Right renal pelvis (tissue), 4 donors: Measurements from ENCODE around the gene GARIN3. TPM values are rescaled to one million over a fixed set of nuclear protein-coding genes. Genes with fewer than 3 reads are reported as not detected.
A peak's percentile ranks its signal among the peaks of the same experiment; 100 is the strongest.
"Not testable (repeated sequence)": the region's sequence is repeated elsewhere in the genome, so short reads cannot be mapped to it uniquely, and the experiment has no call there.

ENCODE experiments used
- DNase-seq, 4 donors: peaks; one replicate each; pipeline ENCODE4 v3.0.0-alpha.2; 2013; ENCODE audit warnings: low read depth in 4 of 4, low spot score in 3 of 4, missing footprints in 1 of 4
- polyA plus RNA-seq, 4 donors: library from polyadenylated mRNA; unstranded; fragments of 120-200 nt; gene quantifications; one replicate each; pipeline ENCODE4 v1.2.1, GENCODE V29; 2013; ENCODE audit not compliant: insufficient read length in 4 of 4

The GARIN3 gene
- not detected for polyA plus RNA-seq

DNA sequence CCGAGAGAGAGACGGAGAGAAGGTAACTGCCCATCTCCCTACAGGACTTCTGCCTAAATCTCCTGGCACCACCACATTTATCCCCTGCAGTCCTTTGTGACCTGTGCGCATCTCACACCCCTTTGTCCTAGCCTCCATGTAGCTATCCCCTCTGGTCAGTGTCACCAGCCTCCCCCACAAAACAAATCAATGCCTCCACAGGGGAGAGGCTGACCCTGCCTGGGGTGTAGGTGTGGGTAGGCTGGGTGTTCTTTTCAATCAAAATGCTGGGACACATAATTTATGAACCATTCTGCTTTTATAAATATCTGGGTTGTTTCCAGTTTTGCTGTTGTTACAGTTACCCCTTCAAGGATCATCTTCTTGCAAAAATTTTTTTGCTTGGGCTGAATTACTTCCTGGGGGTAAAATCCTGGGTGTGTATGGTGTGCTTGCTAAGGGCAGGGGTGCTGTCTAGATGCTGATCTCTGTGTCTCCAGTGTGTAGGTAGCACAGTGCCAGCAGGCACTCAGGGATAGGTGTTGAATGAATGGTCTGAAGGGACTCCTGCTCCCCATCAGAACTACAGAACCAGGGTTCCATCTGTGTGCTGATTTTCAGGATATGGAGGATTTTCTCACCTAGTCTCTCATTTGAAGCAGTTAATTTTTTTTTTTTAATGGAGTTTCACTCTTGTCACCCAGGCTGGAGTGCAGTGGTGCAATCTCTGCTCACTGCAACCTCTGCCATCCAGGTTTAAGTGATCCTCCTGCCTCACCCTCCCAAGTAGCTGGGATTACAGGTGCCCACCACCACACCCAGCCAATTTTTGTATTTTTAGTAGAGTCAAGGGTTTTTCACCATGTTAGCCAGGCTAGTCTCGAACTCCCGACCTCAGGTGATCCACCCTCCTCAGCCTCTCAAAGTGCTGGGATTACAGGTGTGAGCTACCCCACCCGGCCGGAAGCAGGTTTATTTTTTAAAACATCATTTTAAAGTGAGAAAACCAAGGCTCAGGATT is at the start of gene GARIN3:
GARIN3 (minus strand) TSS at position 51 of the 1,000 bp plus-strand sequence. CDS start 96 bp downstream, outside the sequence.
- no peak for DNase-seq

GRCh38 chr5:157215514-157216167 is 49.6 kb upstream of the GARIN3 start:
- no peak for DNase-seq

- peak in 1 of 4 donors; percentile 4 for DNase-seq
These were observed 48.9 kb upstream of the GARIN3 start for GRCh38 chr5:157214861-157215513.

DNA sequence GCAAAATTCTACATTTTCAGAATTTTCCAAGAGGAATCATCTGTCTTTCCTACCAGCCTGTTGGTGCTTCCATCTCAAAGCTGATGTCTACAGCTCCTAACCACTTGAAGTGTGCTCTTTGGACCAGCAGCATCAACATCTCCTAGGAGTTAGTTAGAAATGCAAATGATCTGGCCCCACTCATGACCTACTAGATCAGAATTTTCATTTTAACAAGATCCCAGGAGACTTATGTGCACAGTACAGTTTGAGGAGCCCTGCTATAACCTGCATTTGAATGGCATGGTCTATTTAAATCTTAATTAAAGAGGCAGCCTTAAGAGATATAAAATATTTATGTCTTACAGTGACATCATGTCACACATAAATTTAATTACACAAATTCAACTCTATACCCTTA is 48.4 kb upstream of the GARIN3 start:
- no peak for DNase-seq

DNA sequence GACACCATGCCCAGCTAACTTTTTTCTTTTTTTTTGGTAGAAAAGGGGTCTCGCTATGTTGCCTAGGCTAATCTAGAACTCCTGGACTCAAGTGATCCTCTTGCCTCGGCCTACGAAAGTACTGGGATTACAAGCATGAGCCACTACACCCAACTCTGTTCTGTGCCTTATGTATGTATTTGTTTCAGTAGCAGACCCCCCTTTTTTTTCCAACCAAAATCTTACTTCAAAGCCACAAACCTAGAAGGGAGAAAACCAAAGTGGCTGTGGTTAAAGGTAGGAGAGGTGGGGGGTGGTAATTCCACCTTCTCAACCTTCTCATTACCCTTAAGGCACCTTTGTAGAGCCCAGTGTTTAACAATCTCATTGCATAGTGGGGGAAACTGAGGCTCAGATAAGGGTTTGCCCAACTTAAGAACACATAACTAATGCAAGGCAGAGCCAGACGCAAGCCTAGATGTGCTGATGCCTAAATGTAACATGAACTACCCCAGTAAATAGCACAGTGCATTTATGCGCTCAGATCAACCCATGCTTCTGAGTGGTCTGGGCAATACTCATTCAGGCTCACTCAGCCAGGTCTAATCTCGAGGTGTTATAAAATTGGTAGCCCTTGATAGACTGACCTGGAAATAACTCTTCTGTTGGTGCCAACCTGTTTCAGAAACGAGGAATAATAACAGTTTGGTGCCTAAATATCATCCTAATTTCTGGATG is 47.6 kb upstream of the GARIN3 start:
- DNase-seq, result no peak

DNA sequence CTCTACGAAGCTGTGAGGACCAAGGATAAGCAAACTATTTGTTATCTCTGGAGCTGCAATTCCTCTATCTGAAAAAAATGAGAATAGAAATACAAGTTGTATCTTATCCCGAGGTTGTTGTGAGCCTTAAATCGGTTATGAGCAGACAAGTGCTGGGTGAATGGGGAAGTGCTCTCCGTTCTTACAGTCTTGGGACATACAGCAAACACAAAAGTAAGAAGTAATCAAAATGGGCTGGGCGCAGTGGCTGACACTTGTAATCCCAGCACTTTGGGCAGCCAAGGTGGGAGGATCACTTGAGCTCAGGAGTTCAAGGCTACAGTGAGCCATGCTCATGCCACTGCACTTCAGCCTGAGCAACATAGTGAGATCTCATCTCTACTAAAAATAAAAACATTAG is 46.2 kb upstream of the GARIN3 start:
- DNase-seq, result no peak

GRCh38 chr5:157210652-157211051 is 44.6 kb upstream of the GARIN3 start:
- not testable (repeated sequence) for DNase-seq

DNA sequence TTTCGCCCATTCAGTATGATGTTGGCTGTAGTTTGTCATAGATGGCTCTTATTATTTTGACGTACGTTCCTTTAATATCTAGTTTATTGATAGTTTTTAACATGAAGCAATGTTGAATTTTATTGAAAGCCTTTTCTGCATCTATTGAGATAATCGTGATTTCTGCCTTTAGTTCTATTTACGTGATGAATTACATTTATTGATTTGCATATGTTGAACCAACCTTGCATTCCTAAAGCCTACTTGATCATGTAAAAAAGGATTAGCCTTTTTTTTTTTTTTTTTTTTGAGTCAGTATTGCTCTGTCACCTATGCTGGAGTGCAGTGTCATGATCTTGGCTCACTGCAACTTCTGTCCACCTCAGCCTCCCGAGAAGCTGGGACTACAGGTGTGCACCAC is 39.6 kb upstream of the GARIN3 start:
- DNase-seq, result no peak

DNA sequence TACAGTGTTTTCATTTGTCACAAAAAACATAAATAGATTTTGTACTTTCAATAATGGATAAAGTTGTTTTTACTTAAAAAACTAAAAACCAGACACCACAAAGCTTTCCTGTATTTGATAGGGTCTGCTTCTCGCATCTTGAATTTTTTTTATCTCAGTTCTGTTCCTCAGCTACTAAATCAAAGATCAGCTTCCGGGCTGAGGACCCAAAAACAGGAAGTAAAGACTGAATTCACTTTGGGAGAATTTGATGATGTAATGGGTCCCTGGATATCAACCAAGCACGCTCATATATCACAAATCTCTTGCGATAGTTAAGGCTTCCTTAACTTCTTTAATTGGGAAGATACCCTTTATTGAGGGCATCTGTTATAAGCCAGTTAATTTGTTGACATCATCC is 38.7 kb upstream of the GARIN3 start:
- DNase-seq, result no peak

GRCh38 chr5:157203417-157203816 is 37.4 kb upstream of the GARIN3 start:
- no peak for DNase-seq

GRCh38 chr5:157201857-157202256 is 35.8 kb upstream of the GARIN3 start:
- DNase-seq, result no peak

GRCh38 chr5:157198277-157198986 is 32.4 kb upstream of the GARIN3 start:
- no peak for DNase-seq

DNA sequence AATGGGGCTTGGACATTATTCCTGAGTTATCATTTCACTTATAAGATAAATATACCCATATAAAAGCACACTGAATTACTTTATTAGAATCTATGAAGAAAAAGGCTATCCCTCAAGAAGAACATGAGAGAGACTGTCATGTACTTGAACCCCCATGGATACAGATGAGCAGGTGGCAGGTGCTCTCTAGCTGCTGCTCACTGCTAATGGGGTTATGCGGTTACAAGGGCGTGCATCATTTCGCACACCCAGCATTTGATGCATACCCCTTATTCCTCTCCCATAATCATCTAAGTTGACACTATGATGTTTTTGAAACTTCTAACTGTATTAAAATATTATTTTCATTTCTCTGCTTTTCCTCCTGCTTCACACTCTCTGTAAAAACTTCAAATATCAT is 31.0 kb upstream of the GARIN3 start:
- DNase-seq, result no peak

GRCh38 chr5:157196045-157196444 is 30.0 kb upstream of the GARIN3 start:
- no peak for DNase-seq

DNA sequence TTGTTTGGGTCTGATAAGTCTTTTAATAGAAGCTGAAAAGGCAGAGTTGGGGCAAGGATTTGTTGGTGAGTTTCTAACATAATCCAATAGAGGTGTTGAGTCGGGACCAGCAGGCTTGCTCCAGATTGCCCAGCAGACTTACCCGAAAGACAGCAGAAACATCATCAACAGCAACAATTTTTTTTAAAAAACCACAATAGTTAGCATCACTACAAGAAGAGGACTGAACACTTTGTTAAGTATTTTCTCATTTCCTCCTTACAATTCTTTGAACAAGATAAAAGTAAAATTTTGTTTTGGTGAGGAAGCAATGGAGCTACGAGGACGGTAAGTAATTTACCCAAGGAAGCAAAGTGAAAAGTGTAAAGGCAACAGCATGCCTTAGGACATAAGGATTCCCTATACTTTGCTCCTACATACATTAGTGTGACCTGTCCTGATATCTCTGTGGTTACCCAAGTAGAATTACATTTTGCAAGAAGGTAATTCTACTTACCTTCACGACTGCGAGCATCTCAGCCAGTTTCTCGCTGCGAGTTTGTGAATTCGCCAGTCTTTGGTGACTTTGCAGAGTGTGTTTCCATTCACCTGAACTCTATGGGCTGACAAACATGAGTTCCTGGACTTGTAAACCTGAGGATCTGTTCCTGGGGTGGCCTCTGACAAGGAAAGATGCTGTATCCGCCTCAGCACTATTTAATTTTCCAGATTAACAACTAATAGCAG is 27.8 kb upstream of the GARIN3 start:
- no peak for DNase-seq

GRCh38 chr5:157189223-157189622 is 23.2 kb upstream of the GARIN3 start:
- DNase-seq, result no peak

- no peak for DNase-seq
These were observed 22.2 kb upstream of the GARIN3 start for GRCh38 chr5:157188270-157188669.

- DNase-seq, result no peak
These were observed 21.1 kb upstream of the GARIN3 start for GRCh38 chr5:157187046-157187754.
